Measurements from ENCODE around the gene FGFR3.
A peak's percentile ranks its signal among the peaks of the same experiment; 100 is the strongest.
"Not testable (repeated sequence)": the region's sequence is repeated elsewhere in the genome, so short reads cannot be mapped to it uniquely, and the experiment has no call there.

FGFR3 gene

GRCh38 chr4:1842339-1842895, 49.3 kb downstream of the FGFR3 start:
- DNase-seq (ENCODE audit: low read depth): no peak

GRCh38 chr4:1842993-1843448, 49.9 kb downstream of the FGFR3 start:
- DNase-seq (ENCODE audit: low read depth): no peak

- no peak for DNase-seq (ENCODE audit: low read depth)
Measured at GRCh38 chr4:1843852-1844251, 50.8 kb downstream of the FGFR3 start.

DNA sequence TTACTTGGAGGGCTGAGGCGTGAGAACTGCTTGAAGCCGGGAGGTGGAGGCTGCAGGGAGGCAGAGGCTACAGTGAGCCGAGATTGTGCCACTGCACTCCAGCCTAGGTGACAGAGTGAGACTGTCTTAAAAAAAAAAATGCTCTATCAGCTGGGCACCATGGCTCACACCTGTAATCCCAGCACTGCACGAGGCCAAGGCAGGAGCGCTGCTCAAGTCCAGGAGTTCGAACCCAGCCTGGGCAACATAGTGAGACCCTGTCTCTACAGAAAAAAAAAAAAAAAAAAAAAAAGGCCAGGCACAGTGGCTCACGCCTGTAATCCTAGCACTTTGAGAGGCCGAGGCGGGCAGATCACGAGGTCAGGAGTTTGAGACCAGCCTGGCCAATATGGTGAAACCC, 51.5 kb downstream of the FGFR3 start:
- not testable (repeated sequence) for DNase-seq (ENCODE audit: low read depth)

- DNase-seq (ENCODE audit: low read depth): no peak
Measured at GRCh38 chr4:1846580-1846979, 53.5 kb downstream of the FGFR3 start.

- DNase-seq (ENCODE audit: low read depth): no peak
Measured at GRCh38 chr4:1850276-1850675, 57.2 kb downstream of the FGFR3 start.

- no peak for DNase-seq (ENCODE audit: low read depth)
Measured at GRCh38 chr4:1851160-1851559, 58.1 kb downstream of the FGFR3 start.

GRCh38 chr4:1851575-1852410, 58.7 kb downstream of the FGFR3 start:
- DNase-seq (ENCODE audit: low read depth): no peak

- no peak for DNase-seq (ENCODE audit: low read depth)
Measured at GRCh38 chr4:1852904-1853623, 60.0 kb downstream of the FGFR3 start.

DNA sequence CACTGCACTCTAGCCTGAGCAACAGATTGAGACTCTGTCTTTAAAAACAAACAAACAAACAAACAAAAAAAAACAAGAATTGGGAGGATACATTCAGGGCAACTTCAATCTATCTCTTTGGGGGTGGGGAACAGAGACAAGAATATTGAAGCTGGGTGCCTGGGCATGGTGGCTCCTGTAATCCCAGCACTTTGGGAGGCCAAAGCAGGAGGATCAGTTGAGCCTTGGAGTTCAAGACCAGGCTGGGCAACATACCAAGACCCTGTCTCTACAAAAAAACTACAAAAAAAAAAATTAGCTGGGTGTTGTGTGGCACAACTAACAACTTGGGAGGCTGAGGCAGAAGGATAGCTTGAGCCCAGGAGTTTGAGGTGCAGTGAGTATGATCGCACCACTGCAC, 61.7 kb downstream of the FGFR3 start:
- no peak for DNase-seq (ENCODE audit: low read depth)

DNA sequence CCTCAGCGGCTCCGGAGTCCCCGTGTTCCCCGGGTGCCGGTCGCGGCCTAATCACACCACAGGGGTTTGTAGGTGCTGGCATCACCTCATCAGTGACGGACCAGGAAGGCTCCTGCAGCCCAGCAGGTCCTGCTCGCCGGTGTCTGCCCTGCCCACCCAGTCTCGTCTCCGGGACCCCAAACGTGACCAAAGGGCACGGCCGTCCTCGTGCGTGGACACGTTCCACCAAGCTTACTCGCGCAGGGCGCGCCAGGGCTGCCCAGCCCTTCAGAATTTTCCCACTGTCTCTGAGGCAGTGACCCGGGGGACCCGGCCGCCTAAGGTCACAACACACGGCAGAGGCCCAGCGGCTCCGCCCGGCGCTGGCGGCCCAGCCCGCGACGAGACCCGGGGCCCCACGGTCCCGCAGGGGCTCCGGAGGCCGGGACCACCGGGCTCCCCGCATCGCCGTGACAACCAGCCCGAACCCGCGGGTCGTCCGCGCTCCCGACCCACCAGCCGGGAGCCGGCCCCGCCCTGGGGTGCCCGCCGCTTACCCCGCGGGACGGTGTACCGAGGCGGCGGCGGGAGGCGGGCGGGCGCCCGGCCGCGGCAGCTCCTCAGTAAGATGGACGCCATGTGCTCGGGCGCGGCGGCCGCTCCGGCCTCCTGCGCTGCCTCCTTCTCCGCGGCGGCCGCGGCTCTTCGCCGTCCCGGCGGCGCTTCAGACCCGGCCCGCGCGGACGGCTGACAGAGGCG, 62.4 kb downstream of the FGFR3 start:
- DNase-seq (ENCODE audit: low read depth): no peak

GRCh38 chr4:1856071-1856942, 63.2 kb downstream of the FGFR3 start, which contains the start of gene LETM1:
Gene LETM1, minus strand, starts transcription at chr4:1856156. Its CDS starts 206 bp downstream, at chr4:1855950.
- peak; percentile 91 for DNase-seq (ENCODE audit: low read depth)

- no peak for DNase-seq (ENCODE audit: low read depth)
Measured at GRCh38 chr4:1856943-1857699, 64.0 kb downstream of the FGFR3 start.

DNA sequence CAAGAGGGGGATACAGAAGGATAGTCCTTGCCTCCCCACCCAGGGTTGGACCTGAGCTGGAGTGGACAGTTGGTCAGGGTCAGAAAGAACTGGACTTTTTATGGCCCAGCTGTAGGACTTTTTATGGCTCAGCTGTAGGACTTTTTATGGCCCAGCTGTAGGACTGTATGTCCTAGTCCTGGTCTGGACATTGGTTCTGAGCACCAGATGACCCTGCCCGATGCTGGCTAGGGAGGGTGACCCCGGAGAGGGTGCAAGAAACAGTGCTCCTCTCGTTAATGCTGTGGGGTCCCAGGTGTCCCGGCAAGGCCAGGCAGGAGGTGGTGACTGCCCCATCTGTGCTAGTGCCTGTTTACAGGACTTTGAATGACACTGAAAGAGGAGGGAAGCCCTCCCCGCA, 64.8 kb downstream of the FGFR3 start:
- no peak for DNase-seq (ENCODE audit: low read depth)
